H1 (cell line): ENCODE measurements around the gene FAM169A. TPM values are rescaled to one million over a fixed set of nuclear protein-coding genes. Genes with fewer than 3 reads are reported as not detected.
"Not testable (repeated sequence)": the region's sequence is repeated elsewhere in the genome, so short reads cannot be mapped to it uniquely, and the experiment has no call there.

ENCODE experiments used
- CTCF ChIA-PET: fragments of 300-600 bp; sonication (Branson Sonifier 250); formaldehyde crosslinking; loops from one replicate; lab custom pipeline; 2021; ENCODE audit not compliant: partially characterized antibody; lab: Charles Lee
- POLR2A ChIA-PET: fragments of 300-600 bp; sonication (Branson Sonifier 250); formaldehyde crosslinking; loops from one replicate; lab custom pipeline; 2021; ENCODE audit warnings: inconsistent platforms; ENCODE audit not compliant: partially characterized antibody; lab: Charles Lee
- DNase-seq, 2 experiments: peaks; one replicate each; pipeline versions ENCODE4 v3.0.0 to v3.0.0-alpha.2; 2010 to 2022; ENCODE audit warnings: low spot score in 2 of 2, low read depth in 1 of 2, mixed read lengths in 1 of 2
- FAIRE-seq: peaks from 2 replicates; lab custom pipeline; 2011; peaks lifted over from hg19 to GRCh38; lab: Jason Lieb, UNC
- H2AFZ ChIP-seq: 2 replicates; pipeline ENCODE4 v1.8.1; 2012; ENCODE audit warnings: low read length, inconsistent platforms
- H2AK5ac ChIP-seq: 2 replicates; pipeline ENCODE4 v1.6.1; 2013; ENCODE audit warnings: low read depth, low read length
- H2BK120ac ChIP-seq: replicated peaks from 2 replicates; pipeline ENCODE3; 2013; ENCODE audit warnings: low read depth, low read length, inconsistent platforms
- H2BK12ac ChIP-seq: 2 replicates; pipeline ENCODE4 v1.6.1; 2013; ENCODE audit warnings: low read depth, low read length
- H2BK15ac ChIP-seq: 2 replicates; pipeline ENCODE4 v1.6.1; 2013; ENCODE audit warnings: low read length
- H2BK20ac ChIP-seq: 2 replicates; pipeline ENCODE4 v1.6.1; 2013; ENCODE audit warnings: low read length
- H2BK5ac ChIP-seq: 2 replicates; pipeline ENCODE4 v1.6.1; 2013; ENCODE audit warnings: low read depth, low read length
- H3K14ac ChIP-seq: 2 replicates; pipeline ENCODE4 v1.6.1; 2013; ENCODE audit warnings: inconsistent platforms; ENCODE audit not compliant: insufficient read length
- H3K18ac ChIP-seq: 2 replicates; pipeline ENCODE4 v1.6.1; 2013; ENCODE audit warnings: low read length; ENCODE audit errors: extremely low read depth
- H3K23ac ChIP-seq: 2 replicates; pipeline ENCODE4 v1.6.1; 2013; ENCODE audit warnings: inconsistent platforms; ENCODE audit not compliant: insufficient read length
- H3K23me2 ChIP-seq: 2 replicates; pipeline ENCODE4 v1.6.1; 2013; ENCODE audit warnings: low read depth, low read length
- H3K27ac ChIP-seq: 2 replicates; pipeline ENCODE4 v1.6.1; 2011; ENCODE audit warnings: low read depth, low read length, inconsistent platforms
- H3K27me3 ChIP-seq, 4 experiments: replicated peaks in 1 of 4; 1 replicate in 1 of 4; 2 replicates in 3 of 4; pipeline versions ENCODE4 v1.6.1 to v1.8.1; 2011 to 2013; ENCODE audit warnings: low read length in 3 of 4, mild to moderate bottlenecking in 3 of 4, inconsistent platforms in 2 of 4, mixed read lengths in 2 of 4, moderate library complexity in 1 of 4; ENCODE audit not compliant: control insufficient read depth in 3 of 4, insufficient read depth in 3 of 4; ENCODE audit errors: extremely low read depth in 1 of 4
- H3K36me3 ChIP-seq, 4 experiments: 2 replicates each; pipeline versions ENCODE4 v1.6.1 to v1.8.1; 2011 to 2013; ENCODE audit warnings: mild to moderate bottlenecking in 4 of 4, low read length in 3 of 4, moderate library complexity in 2 of 4, control low read depth in 1 of 4, inconsistent platforms in 1 of 4; ENCODE audit not compliant: insufficient read depth in 4 of 4, control insufficient read depth in 2 of 4
- H3K4ac ChIP-seq: replicated peaks from 2 replicates; pipeline ENCODE3; 2013; ENCODE audit warnings: low read length, low read depth, mixed read lengths, inconsistent platforms; ENCODE audit not compliant: insufficient read length
- H3K4me1 ChIP-seq, 4 experiments: replicated peaks in 1 of 4; 1 replicate in 1 of 4; 2 replicates in 3 of 4; pipeline versions ENCODE4 v1.6.1 to v1.8.1; 2011 to 2013; ENCODE audit warnings: low read length in 3 of 4, inconsistent platforms in 2 of 4, mixed read lengths in 1 of 4; ENCODE audit not compliant: insufficient read depth in 4 of 4, control insufficient read depth in 3 of 4
- H3K4me2 ChIP-seq, 2 experiments: 2 replicates each; pipeline versions ENCODE4 v1.6.1 to v1.8.1; 2011 to 2013; ENCODE audit warnings: low read depth in 2 of 2, low read length in 2 of 2, control low read depth in 1 of 2, inconsistent platforms in 1 of 2, mild to moderate bottlenecking in 1 of 2; ENCODE audit not compliant: insufficient read depth in 1 of 2
- H3K4me3 ChIP-seq, 4 experiments: fragments of 200-600, 300-600 bp in 1 of 4; sonication (generic), shearing (Covaris generic), sonication (Bioruptor Twin) in 1 of 4; 2 replicates each; pipeline versions ENCODE4 v1.5.1 to v1.8.1; 2011 to 2016; ENCODE audit warnings: low read length in 4 of 4, low read depth in 3 of 4, control low read depth in 2 of 4, inconsistent platforms in 2 of 4, mild to moderate bottlenecking in 2 of 4, mixed read lengths in 1 of 4, moderate library complexity in 1 of 4; ENCODE audit not compliant: insufficient read depth in 2 of 4; ENCODE audit errors: extremely low read depth in 1 of 4
- H3K56ac ChIP-seq: replicated peaks from 2 replicates; pipeline ENCODE3; 2013; ENCODE audit warnings: low read depth, mild to moderate bottlenecking, mixed read lengths, low read length, inconsistent platforms; ENCODE audit not compliant: insufficient read length
- H3K79me1 ChIP-seq: 2 replicates; pipeline ENCODE4 v1.6.1; 2013; ENCODE audit warnings: low read depth, low read length, control low read depth
- H3K79me2 ChIP-seq, 2 experiments: 2 replicates each; pipeline versions ENCODE4 v1.6.1 to v1.8.1; 2012 to 2013; ENCODE audit warnings: low read length in 2 of 2, mild to moderate bottlenecking in 2 of 2, inconsistent platforms in 1 of 2; ENCODE audit not compliant: insufficient read depth in 2 of 2, control insufficient read depth in 1 of 2
- H3K9ac ChIP-seq, 4 experiments: replicated peaks in 1 of 4; 1 replicate in 1 of 4; 2 replicates in 3 of 4; pipeline versions ENCODE4 v1.6.1 to v1.8.1; 2011 to 2013; ENCODE audit warnings: low read depth in 3 of 4, low read length in 3 of 4, control low read depth in 2 of 4, mild to moderate bottlenecking in 2 of 4, moderate library complexity in 2 of 4, inconsistent platforms in 1 of 4; ENCODE audit errors: extremely low read depth in 1 of 4
- H3K9me3 ChIP-seq, 2 experiments: 2 replicates each; pipeline versions ENCODE4 v1.6.1 to v1.8.1; 2012 to 2013; ENCODE audit warnings: mild to moderate bottlenecking in 2 of 2, moderate library complexity in 2 of 2, control low read depth in 1 of 2, inconsistent platforms in 1 of 2, low read depth in 1 of 2, low read length in 1 of 2, mixed read lengths in 1 of 2; ENCODE audit not compliant: insufficient read depth in 2 of 2
- H4K20me1 ChIP-seq, 2 experiments: replicated peaks in 1 of 2; 2 replicates each; pipeline versions ENCODE3 to v1.8.1; 2011 to 2013; ENCODE audit warnings: inconsistent platforms in 2 of 2, low read length in 2 of 2, mild to moderate bottlenecking in 1 of 2; ENCODE audit not compliant: insufficient read depth in 2 of 2, control insufficient read depth in 1 of 2
- H4K5ac ChIP-seq: 2 replicates; pipeline ENCODE4 v1.6.1; 2013; ENCODE audit warnings: low read length, low read depth, mixed read lengths, inconsistent platforms; ENCODE audit not compliant: insufficient read length
- H4K8ac ChIP-seq: 2 replicates; pipeline ENCODE4 v1.8.0; 2013; ENCODE audit warnings: mild to moderate bottlenecking, moderate library complexity, low read length, inconsistent platforms; ENCODE audit not compliant: insufficient read depth; ENCODE audit errors: extremely low read depth
- H4K91ac ChIP-seq: replicated peaks from 2 replicates; pipeline ENCODE3; 2013; ENCODE audit warnings: low read length, mixed read lengths, inconsistent platforms; ENCODE audit not compliant: insufficient read length
- WGBS, 2 experiments: shearing (Covaris generic) in 1 of 2; methylation state at CpG; one replicate each; pipeline versions ENCODE4 v1.1.6 to v1.1.7; 2013 to 2015; ENCODE audit warnings: low lambda C conversion rate in 2 of 2, mixed read lengths in 2 of 2, inconsistent platforms in 1 of 2, low coverage in 1 of 2, missing lambda C conversion rate in 1 of 2; ENCODE audit not compliant: insufficient replicate concordance in 2 of 2, insufficient coverage in 1 of 2, insufficient read length in 1 of 2; ENCODE audit errors: extremely low coverage in 1 of 2, missing lambda C conversion rate in 1 of 2; 5-methylcytosine and 5-hydroxymethylcytosine counted together
- polyA plus RNA-seq, 7 experiments: library from polyadenylated mRNA; depleted of rRNA in 3 of 7; stranded (reverse) in 5 of 7; unstranded in 2 of 7; fragments of >200 nt in 5 of 7; fragments of 200-250 nt in 2 of 7; gene quantifications; 1 replicate in 5 of 7; 2 replicates in 1 of 7; 4 replicates in 1 of 7; pipeline versions ENCODE4 v1.2.1 to v1.2.3, GENCODE V29; 2011 to 2013; ENCODE audit warnings: missing spikeins in 2 of 7, mixed read lengths in 2 of 7
- total RNA-seq: library from RNA; stranded (reverse); fragmentation: NEBNext Ultra II Directional; extraction: Animal tissue kit (Norgen Biotek cat#: 25700); gene quantifications from 2 replicates; pipeline ENCODE4 v1.2.1, GENCODE V29; 2021

FAM169A gene
- total and polyA plus RNA-seq, 2 of the 8 experiments (the other 6 are each of a cell fraction or from before 2014, with no cell fraction given) = 12.6 to 83.1 TPM

DNA sequence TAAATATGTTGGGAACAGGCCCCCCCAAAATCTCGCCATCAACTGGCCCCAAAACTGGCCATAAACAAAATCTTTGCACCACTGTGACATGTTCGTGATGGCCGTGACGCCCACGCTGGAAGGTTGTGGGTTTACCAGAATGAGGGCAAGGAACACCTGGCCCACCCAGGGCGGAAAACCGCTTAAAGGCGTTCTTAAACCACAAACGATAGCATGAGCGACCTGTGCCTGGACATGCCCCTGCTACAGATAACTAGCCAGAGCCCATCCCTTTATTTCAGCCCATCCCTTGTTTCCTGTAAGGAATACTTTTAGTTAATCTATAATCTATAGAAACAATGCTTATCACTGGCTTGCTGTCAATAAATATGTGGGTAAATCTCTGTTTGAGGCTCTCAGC, 3.2 kb upstream of the FAM169A start:
- H3K27ac ChIP-seq, H3K4me2 ChIP-seq, FAIRE-seq: not testable (repeated sequence)

More for the DNA sequence above, 3.2 kb upstream of the FAM169A start:
- WGBS, 2 experiments = 82% methylated on average over 10 of the region's 10 CpGs; no CpG with 5 or more reads in 1 of the 2 experiments
- H4K20me1 ChIP-seq, H2BK15ac ChIP-seq, H4K5ac ChIP-seq, H3K4me3 ChIP-seq, H3K56ac ChIP-seq, H2AK5ac ChIP-seq, H3K36me3 ChIP-seq, H3K9ac ChIP-seq, H2BK20ac ChIP-seq, H3K23ac ChIP-seq, H4K91ac ChIP-seq, H3K9me3 ChIP-seq, DNase-seq, CTCF ChIA-PET, H3K4ac ChIP-seq, H3K18ac ChIP-seq, H3K79me1 ChIP-seq, H4K8ac ChIP-seq, POLR2A ChIA-PET, H2AFZ ChIP-seq, H3K23me2 ChIP-seq, H3K27me3 ChIP-seq, H3K14ac ChIP-seq, H2BK12ac ChIP-seq, H2BK120ac ChIP-seq: not testable (repeated sequence)
- peaks cover 10 to 14% of the 10 kb centered on the region in 2 experiments for H3K79me2 ChIP-seq
- peak overlapping the region; percentile 85; the same call in 1 of the 2 replicates for H2BK5ac ChIP-seq
- peaks cover 0 to 12% (median 12%) of the 10 kb centered on the region in 4 experiments; a peak in 5 of 7 replicates for H3K4me1 ChIP-seq
